ENCODE data around the gene JCAD. TPM values are rescaled to one million over a fixed set of nuclear protein-coding genes. Genes with fewer than 3 reads are reported as not detected.
"Not testable (repeated sequence)": the region's sequence is repeated elsewhere in the genome, so short reads cannot be mapped to it uniquely, and the experiment has no call there.

JCAD gene
- polyA plus RNA-seq, 2 donors = 1.0 to 2.7 TPM

- no peaks in the 10 kb centered on the region for H3K36me3 ChIP-seq (ENCODE audit: control insufficient read depth in 2 of 2, insufficient read depth in 2 of 2, low read length in 1 of 2)
- no peak overlapping the region for H3K4me3 ChIP-seq (ENCODE audit: low read depth in 1 of 2, low read length in 2 of 2)
- H3K27ac ChIP-seq (ENCODE audit: low read depth in 2 of 2, low read length in 1 of 2) = no peak overlapping the region
- no peaks in the 10 kb centered on the region for H3K27me3 ChIP-seq (ENCODE audit: control insufficient read depth in 1 of 2, insufficient read depth in 2 of 2, low read length in 2 of 2)
- 91 to 95% methylated on average over 2 of the region's 2 CpGs for WGBS, 2 donors
- H3K4me1 ChIP-seq (ENCODE audit: control insufficient read depth in 2 of 2, insufficient read depth in 2 of 2, low read length in 1 of 2) = no peaks in the 10 kb centered on the region
- peaks cover 5 to 10% of the 10 kb centered on the region in 2 donors for H3K9me3 ChIP-seq (ENCODE audit: control insufficient read depth in 2 of 2, insufficient read depth in 1 of 2, low read depth in 1 of 2, low read length in 1 of 2)
These were observed 76.3 kb downstream of the JCAD start for GRCh38 chr10:29982997-29983648.

GRCh38 chr10:29981510-29981909 is 77.9 kb downstream of the JCAD start:
- Histone ChIP-seq H3K27ac (ENCODE audit: low read depth in 2 of 2, low read length in 1 of 2) (no peak overlapping the region), H3K27me3 (ENCODE audit: control insufficient read depth in 1 of 2, insufficient read depth in 2 of 2, low read length in 2 of 2) (no peaks in the 10 kb centered on the region), H3K9me3 (ENCODE audit: control insufficient read depth in 2 of 2, insufficient read depth in 1 of 2, low read depth in 1 of 2, low read length in 1 of 2) (peaks cover 5 to 10% of the 10 kb centered on the region in 2 donors), H3K36me3 (ENCODE audit: control insufficient read depth in 2 of 2, insufficient read depth in 2 of 2, low read length in 1 of 2) (no peaks in the 10 kb centered on the region), H3K4me3 (ENCODE audit: low read depth in 1 of 2, low read length in 2 of 2) (no peak overlapping the region), H3K4me1 (ENCODE audit: control insufficient read depth in 2 of 2, insufficient read depth in 2 of 2, low read length in 1 of 2) (no peaks in the 10 kb centered on the region)
- 89 to 96% methylated on average over 3 of the region's 3 CpGs for WGBS, 2 donors

- no peak overlapping the region for H3K4me3 ChIP-seq (ENCODE audit: low read depth in 1 of 2, low read length in 2 of 2)
- no peak overlapping the region for H3K27ac ChIP-seq (ENCODE audit: low read depth in 2 of 2, low read length in 1 of 2)
- H3K9me3 ChIP-seq (ENCODE audit: control insufficient read depth in 2 of 2, insufficient read depth in 1 of 2, low read depth in 1 of 2, low read length in 1 of 2) = peaks cover 5 to 10% of the 10 kb centered on the region in 2 donors
- no peaks in the 10 kb centered on the region for H3K36me3 ChIP-seq (ENCODE audit: control insufficient read depth in 2 of 2, insufficient read depth in 2 of 2, low read length in 1 of 2)
- no peaks in the 10 kb centered on the region for H3K4me1 ChIP-seq (ENCODE audit: control insufficient read depth in 2 of 2, insufficient read depth in 2 of 2, low read length in 1 of 2)
- no peaks in the 10 kb centered on the region for H3K27me3 ChIP-seq (ENCODE audit: control insufficient read depth in 1 of 2, insufficient read depth in 2 of 2, low read length in 2 of 2)
- 60 to 62% methylated on average over 2 of the region's 2 CpGs for WGBS, 2 donors
These were observed 79.3 kb downstream of the JCAD start for GRCh38 chr10:29980084-29980483.

DNA sequence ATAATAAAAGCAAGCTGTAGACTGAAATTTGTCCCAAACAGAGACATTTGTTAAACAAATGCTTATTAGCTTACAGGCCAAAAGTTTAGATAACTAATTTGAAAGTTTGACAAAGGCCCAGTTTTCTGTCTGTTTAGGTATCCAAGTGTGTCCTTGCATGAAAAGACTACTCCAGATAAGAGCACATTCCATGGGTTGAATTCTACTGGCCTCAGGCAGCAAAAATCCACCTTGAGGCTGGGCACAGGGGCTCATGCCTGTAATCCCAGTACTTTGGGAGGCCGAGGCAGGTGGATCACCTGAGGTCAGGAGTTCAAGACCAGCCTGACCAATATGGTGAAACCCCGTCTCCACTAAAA is 80.0 kb downstream of the JCAD start:
- 77 to 79% methylated on average over 2 of the region's 2 CpGs for WGBS, 2 donors

DNA sequence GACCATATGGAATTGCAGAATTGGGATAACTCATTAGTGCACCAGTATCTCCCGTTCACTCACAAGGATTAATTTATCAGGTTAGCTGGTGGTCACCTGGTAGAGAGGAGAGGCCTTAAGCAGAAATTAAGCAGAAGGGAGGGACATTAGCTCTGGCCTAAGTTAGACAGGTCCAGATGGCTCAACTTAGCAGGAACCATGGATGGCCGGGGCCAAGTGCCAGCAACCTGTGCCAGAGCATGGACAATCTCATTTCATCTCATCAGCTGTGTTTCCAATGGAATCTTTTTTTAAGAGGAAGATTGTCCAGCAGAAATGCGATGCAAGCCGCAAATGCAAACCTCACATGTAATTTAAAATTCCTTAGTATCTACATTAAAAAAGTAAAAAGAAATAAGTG is 82.2 kb downstream of the JCAD start:
- WGBS, 2 donors = 62 to 82% methylated on average over 4 of the region's 4 CpGs
- Histone ChIP-seq H3K9me3 (ENCODE audit: control insufficient read depth in 2 of 2, insufficient read depth in 1 of 2, low read depth in 1 of 2, low read length in 1 of 2) (no peaks in the 10 kb centered on the region), H3K4me3 (ENCODE audit: low read depth in 1 of 2, low read length in 2 of 2) (no peak overlapping the region), H3K36me3 (ENCODE audit: control insufficient read depth in 2 of 2, insufficient read depth in 2 of 2, low read length in 1 of 2) (no peaks in the 10 kb centered on the region), H3K27me3 (ENCODE audit: control insufficient read depth in 1 of 2, insufficient read depth in 2 of 2, low read length in 2 of 2) (no peaks in the 10 kb centered on the region), H3K4me1 (ENCODE audit: control insufficient read depth in 2 of 2, insufficient read depth in 2 of 2, low read length in 1 of 2) (peaks cover 0 to 4% of the 10 kb centered on the region in 2 donors), H3K27ac (ENCODE audit: low read depth in 2 of 2, low read length in 1 of 2) (no peak overlapping the region)

More for the DNA sequence above, 80.0 kb downstream of the JCAD start:
- H3K27me3 ChIP-seq (ENCODE audit: control insufficient read depth in 1 of 2, insufficient read depth in 2 of 2, low read length in 2 of 2); H3K9me3 ChIP-seq (ENCODE audit: control insufficient read depth in 2 of 2, insufficient read depth in 1 of 2, low read depth in 1 of 2, low read length in 1 of 2); H3K27ac ChIP-seq (ENCODE audit: low read depth in 2 of 2, low read length in 1 of 2); H3K4me3 ChIP-seq (ENCODE audit: low read depth in 1 of 2, low read length in 2 of 2); H3K36me3 ChIP-seq (ENCODE audit: control insufficient read depth in 2 of 2, insufficient read depth in 2 of 2, low read length in 1 of 2); H3K4me1 ChIP-seq (ENCODE audit: control insufficient read depth in 2 of 2, insufficient read depth in 2 of 2, low read length in 1 of 2): not testable (repeated sequence)

GRCh38 chr10:29976134-29976533 is 83.3 kb downstream of the JCAD start:
- no peaks in the 10 kb centered on the region for H3K27me3 ChIP-seq (ENCODE audit: control insufficient read depth in 1 of 2, insufficient read depth in 2 of 2, low read length in 2 of 2)
- H3K9me3 ChIP-seq (ENCODE audit: control insufficient read depth in 2 of 2, insufficient read depth in 1 of 2, low read depth in 1 of 2, low read length in 1 of 2) = no peaks in the 10 kb centered on the region
- H3K27ac ChIP-seq (ENCODE audit: low read depth in 2 of 2, low read length in 1 of 2) = no peak overlapping the region
- peaks cover 0 to 4% of the 10 kb centered on the region in 2 donors for H3K4me1 ChIP-seq (ENCODE audit: control insufficient read depth in 2 of 2, insufficient read depth in 2 of 2, low read length in 1 of 2)
- H3K36me3 ChIP-seq (ENCODE audit: control insufficient read depth in 2 of 2, insufficient read depth in 2 of 2, low read length in 1 of 2) = no peaks in the 10 kb centered on the region
- no peak overlapping the region for H3K4me3 ChIP-seq (ENCODE audit: low read depth in 1 of 2, low read length in 2 of 2)
- 68 to 69% methylated on average over 2 of the region's 2 CpGs for WGBS, 2 donors

GRCh38 chr10:29974773-29975172 is 84.6 kb downstream of the JCAD start:
- H3K9me3 ChIP-seq (ENCODE audit: control insufficient read depth in 2 of 2, insufficient read depth in 1 of 2, low read depth in 1 of 2, low read length in 1 of 2) = no peaks in the 10 kb centered on the region
- H3K27me3 ChIP-seq (ENCODE audit: control insufficient read depth in 1 of 2, insufficient read depth in 2 of 2, low read length in 2 of 2) = no peaks in the 10 kb centered on the region
- WGBS, 2 donors = 58 to 90% methylated on average over 3 of the region's 3 CpGs
- no peak overlapping the region for H3K27ac ChIP-seq (ENCODE audit: low read depth in 2 of 2, low read length in 1 of 2)
- H3K36me3 ChIP-seq (ENCODE audit: control insufficient read depth in 2 of 2, insufficient read depth in 2 of 2, low read length in 1 of 2) = no peaks in the 10 kb centered on the region
- peaks cover 0 to 4% of the 10 kb centered on the region in 2 donors for H3K4me1 ChIP-seq (ENCODE audit: control insufficient read depth in 2 of 2, insufficient read depth in 2 of 2, low read length in 1 of 2)
- no peak overlapping the region for H3K4me3 ChIP-seq (ENCODE audit: low read depth in 1 of 2, low read length in 2 of 2)

GRCh38 chr10:29973921-29974320 is 85.5 kb downstream of the JCAD start:
- 61 to 72% methylated on average over 5 of the region's 5 CpGs for WGBS, 2 donors
- no peaks in the 10 kb centered on the region for H3K9me3 ChIP-seq (ENCODE audit: control insufficient read depth in 2 of 2, insufficient read depth in 1 of 2, low read depth in 1 of 2, low read length in 1 of 2)
- no peak overlapping the region for H3K27ac ChIP-seq (ENCODE audit: low read depth in 2 of 2, low read length in 1 of 2)
- H3K36me3 ChIP-seq (ENCODE audit: control insufficient read depth in 2 of 2, insufficient read depth in 2 of 2, low read length in 1 of 2) = no peaks in the 10 kb centered on the region
- no peaks in the 10 kb centered on the region for H3K27me3 ChIP-seq (ENCODE audit: control insufficient read depth in 1 of 2, insufficient read depth in 2 of 2, low read length in 2 of 2)
- peaks cover 0 to 4% of the 10 kb centered on the region in 2 donors for H3K4me1 ChIP-seq (ENCODE audit: control insufficient read depth in 2 of 2, insufficient read depth in 2 of 2, low read length in 1 of 2)
- H3K4me3 ChIP-seq (ENCODE audit: low read depth in 1 of 2, low read length in 2 of 2) = no peak overlapping the region

- Histone ChIP-seq H3K27me3 (ENCODE audit: control insufficient read depth in 1 of 2, insufficient read depth in 2 of 2, low read length in 2 of 2) (no peaks in the 10 kb centered on the region), H3K4me3 (ENCODE audit: low read depth in 1 of 2, low read length in 2 of 2) (no peak overlapping the region), H3K27ac (ENCODE audit: low read depth in 2 of 2, low read length in 1 of 2) (peak overlapping the region in 1 of 2 donors; percentile 16), H3K36me3 (ENCODE audit: control insufficient read depth in 2 of 2, insufficient read depth in 2 of 2, low read length in 1 of 2) (no peaks in the 10 kb centered on the region), H3K4me1 (ENCODE audit: control insufficient read depth in 2 of 2, insufficient read depth in 2 of 2, low read length in 1 of 2) (peaks cover 0 to 4% of the 10 kb centered on the region in 2 donors), H3K9me3 (ENCODE audit: control insufficient read depth in 2 of 2, insufficient read depth in 1 of 2, low read depth in 1 of 2, low read length in 1 of 2) (no peaks in the 10 kb centered on the region)
- 67 to 74% methylated on average over 2 of the region's 2 CpGs for WGBS, 2 donors
These were observed 88.8 kb downstream of the JCAD start for GRCh38 chr10:29970576-29970975.

DNA sequence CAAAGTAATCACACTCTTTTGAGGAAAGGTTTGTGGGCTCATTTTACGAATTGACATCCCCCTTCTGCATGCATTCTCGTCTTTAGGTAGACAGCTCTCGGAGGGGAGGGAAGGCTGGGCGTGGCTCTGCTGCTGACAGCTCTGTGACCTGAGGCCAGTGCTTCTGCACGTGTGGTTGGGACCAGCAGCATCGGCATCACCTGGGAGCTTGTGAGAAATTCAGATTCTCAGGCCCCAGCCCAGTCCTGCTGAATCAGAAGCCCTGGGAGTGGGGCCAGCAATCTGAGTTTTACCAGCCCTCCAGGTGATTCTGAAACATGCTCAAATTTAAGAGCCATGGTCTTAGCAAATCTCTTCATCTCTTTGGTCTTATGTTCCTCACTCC is 89.4 kb downstream of the JCAD start:
- Histone ChIP-seq H3K9me3 (ENCODE audit: control insufficient read depth in 2 of 2, insufficient read depth in 1 of 2, low read depth in 1 of 2, low read length in 1 of 2) (no peaks in the 10 kb centered on the region), H3K27me3 (ENCODE audit: control insufficient read depth in 1 of 2, insufficient read depth in 2 of 2, low read length in 2 of 2) (no peaks in the 10 kb centered on the region), H3K4me1 (ENCODE audit: control insufficient read depth in 2 of 2, insufficient read depth in 2 of 2, low read length in 1 of 2) (peaks cover 0 to 4% of the 10 kb centered on the region in 2 donors), H3K27ac (ENCODE audit: low read depth in 2 of 2, low read length in 1 of 2) (no peak overlapping the region), H3K36me3 (ENCODE audit: control insufficient read depth in 2 of 2, insufficient read depth in 2 of 2, low read length in 1 of 2) (no peaks in the 10 kb centered on the region), H3K4me3 (ENCODE audit: low read depth in 1 of 2, low read length in 2 of 2) (no peak overlapping the region)
- 82 to 86% methylated on average over 6 of the region's 6 CpGs for WGBS, 2 donors

Data from esophagus (tissue), 2 donors.